ENCODE measurements around the gene SRRM2.
A peak's percentile ranks its signal among the peaks of the same experiment; 100 is the strongest.

Gene SRRM2

GRCh38 chr16:2745961-2746360 lies 6.5 kb upstream of the SRRM2 start:
- H3K4me3 ChIP-seq (ENCODE audit: low read depth in 1 of 5, low read length in 5 of 5) = no peak overlapping the region
- H3K9me3 ChIP-seq (ENCODE audit: control insufficient read depth in 5 of 5, low read length in 5 of 5) = no peaks in the 10 kb centered on the region
- H3K27ac ChIP-seq (ENCODE audit: low read depth, low read length) = no peak overlapping the region
- H3K36me3 ChIP-seq (ENCODE audit: control insufficient read depth in 5 of 5, insufficient read depth in 5 of 5, low read length in 5 of 5) = no peaks in the 10 kb centered on the region
- no peaks in the 10 kb centered on the region for H3K4me1 ChIP-seq (ENCODE audit: control insufficient read depth in 5 of 5, insufficient read depth in 5 of 5, low read length in 5 of 5)
- H3K27me3 ChIP-seq (ENCODE audit: control insufficient read depth in 5 of 5, insufficient read depth in 4 of 5, low read length in 5 of 5) = peaks cover 0 to 11% (median 0%) of the 10 kb centered on the region in 5 donors
- H3K9ac ChIP-seq (ENCODE audit: low read length in 5 of 5) = no peak overlapping the region

GRCh38 chr16:2748757-2749455 lies 3.5 kb upstream of the SRRM2 start:
- Histone ChIP-seq H3K27ac (ENCODE audit: low read depth, low read length) (no peak overlapping the region), H3K36me3 (ENCODE audit: control insufficient read depth in 5 of 5, insufficient read depth in 5 of 5, low read length in 5 of 5) (no peaks in the 10 kb centered on the region), H3K9ac (ENCODE audit: low read length in 5 of 5) (no peak overlapping the region), H3K4me3 (ENCODE audit: low read depth in 1 of 5, low read length in 5 of 5) (no peak overlapping the region), H3K4me1 (ENCODE audit: control insufficient read depth in 5 of 5, insufficient read depth in 5 of 5, low read length in 5 of 5) (peaks cover 0 to 17% (median 14%) of the 10 kb centered on the region in 5 donors), H3K9me3 (ENCODE audit: control insufficient read depth in 5 of 5, low read length in 5 of 5) (no peaks in the 10 kb centered on the region), H3K27me3 (ENCODE audit: control insufficient read depth in 5 of 5, insufficient read depth in 4 of 5, low read length in 5 of 5) (peaks cover 0 to 8% (median 0%) of the 10 kb centered on the region in 5 donors)

- H3K9ac ChIP-seq (ENCODE audit: low read length in 5 of 5) = no peak overlapping the region
- no peak overlapping the region for H3K27ac ChIP-seq (ENCODE audit: low read depth, low read length)
- peaks cover 0 to 22% (median 20%) of the 10 kb centered on the region in 5 donors for H3K4me1 ChIP-seq (ENCODE audit: control insufficient read depth in 5 of 5, insufficient read depth in 5 of 5, low read length in 5 of 5)
- H3K27me3 ChIP-seq (ENCODE audit: control insufficient read depth in 5 of 5, insufficient read depth in 4 of 5, low read length in 5 of 5) = peaks cover 0 to 8% (median 0%) of the 10 kb centered on the region in 5 donors
- no peak overlapping the region for H3K4me3 ChIP-seq (ENCODE audit: low read depth in 1 of 5, low read length in 5 of 5)
- H3K9me3 ChIP-seq (ENCODE audit: control insufficient read depth in 5 of 5, low read length in 5 of 5) = no peaks in the 10 kb centered on the region
- H3K36me3 ChIP-seq (ENCODE audit: control insufficient read depth in 5 of 5, insufficient read depth in 5 of 5, low read length in 5 of 5) = no peaks in the 10 kb centered on the region
These were observed 3.0 kb upstream of the SRRM2 start for GRCh38 chr16:2749476-2749875.

DNA sequence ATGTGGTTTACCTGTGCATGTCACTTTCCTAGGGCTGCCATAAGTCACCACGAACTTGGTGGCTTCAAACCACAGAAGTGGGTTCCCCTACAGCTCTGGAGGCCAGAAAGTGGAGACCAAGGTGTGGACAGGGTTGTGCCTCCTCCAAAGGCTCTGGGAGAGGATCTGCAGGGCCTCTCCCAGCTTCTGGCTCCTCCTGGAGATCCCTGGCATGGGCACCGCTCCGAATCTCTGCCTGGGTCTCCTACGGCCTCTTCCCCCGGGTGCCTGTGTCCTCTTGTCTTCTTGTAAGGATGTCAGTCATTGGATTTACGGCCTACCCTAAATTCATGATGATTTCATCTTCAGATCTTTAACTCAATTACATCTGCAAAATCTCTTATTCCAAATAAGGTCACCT lies 2.5 kb upstream of the SRRM2 start:
- no peak overlapping the region for H3K9ac ChIP-seq (ENCODE audit: low read length in 5 of 5)
- no peak overlapping the region for H3K4me3 ChIP-seq (ENCODE audit: low read depth in 1 of 5, low read length in 5 of 5)
- H3K4me1 ChIP-seq (ENCODE audit: control insufficient read depth in 5 of 5, insufficient read depth in 5 of 5, low read length in 5 of 5) = peaks cover 3 to 27% (median 24%) of the 10 kb centered on the region in 5 donors
- no peaks in the 10 kb centered on the region for H3K36me3 ChIP-seq (ENCODE audit: control insufficient read depth in 5 of 5, insufficient read depth in 5 of 5, low read length in 5 of 5)
- H3K27me3 ChIP-seq (ENCODE audit: control insufficient read depth in 5 of 5, insufficient read depth in 4 of 5, low read length in 5 of 5) = peaks cover 0 to 8% (median 0%) of the 10 kb centered on the region in 5 donors
- H3K9me3 ChIP-seq (ENCODE audit: control insufficient read depth in 5 of 5, low read length in 5 of 5) = no peaks in the 10 kb centered on the region
- no peak overlapping the region for H3K27ac ChIP-seq (ENCODE audit: low read depth, low read length)

- peak overlapping the region; percentile 94 for H3K27ac ChIP-seq (ENCODE audit: low read depth, low read length)
These were observed 832 bp upstream of the SRRM2 start for GRCh38 chr16:2751577-2752034.

GRCh38 chr16:2752850-2753732 lies 653 bp downstream of the SRRM2 start:
- Histone ChIP-seq H3K4me3 (ENCODE audit: low read depth in 1 of 5, low read length in 5 of 5) (peak overlapping the region; percentile 73 to 89 (median 84)), H3K4me1 (ENCODE audit: control insufficient read depth in 5 of 5, insufficient read depth in 5 of 5, low read length in 5 of 5) (peaks cover 10 to 55% (median 52%) of the 10 kb centered on the region in 5 donors), H3K27ac (ENCODE audit: low read depth, low read length) (peak overlapping the region; percentile 94), H3K36me3 (ENCODE audit: control insufficient read depth in 5 of 5, insufficient read depth in 5 of 5, low read length in 5 of 5) (peaks cover 0 to 19% (median 9%) of the 10 kb centered on the region in 5 donors), H3K9me3 (ENCODE audit: control insufficient read depth in 5 of 5, low read length in 5 of 5) (no peaks in the 10 kb centered on the region), H3K9ac (ENCODE audit: low read length in 5 of 5) (peak overlapping the region; percentile 85 to 97 (median 93)), H3K27me3 (ENCODE audit: control insufficient read depth in 5 of 5, insufficient read depth in 4 of 5, low read length in 5 of 5) (no peaks in the 10 kb centered on the region)

More at GRCh38 chr16:2751577-2752034, 832 bp upstream of the SRRM2 start:
- Histone ChIP-seq H3K4me3 (ENCODE audit: low read depth in 1 of 5, low read length in 5 of 5) (peak overlapping the region; percentile 70 to 89 (median 83)), H3K27me3 (ENCODE audit: control insufficient read depth in 5 of 5, insufficient read depth in 4 of 5, low read length in 5 of 5) (no peaks in the 10 kb centered on the region), H3K9me3 (ENCODE audit: control insufficient read depth in 5 of 5, low read length in 5 of 5) (no peaks in the 10 kb centered on the region), H3K9ac (ENCODE audit: low read length in 5 of 5) (peak overlapping the region in 4 of 5 donors; percentile 85 to 97 (median 94)), H3K4me1 (ENCODE audit: control insufficient read depth in 5 of 5, insufficient read depth in 5 of 5, low read length in 5 of 5) (peaks cover 8 to 44% (median 41%) of the 10 kb centered on the region in 5 donors), H3K36me3 (ENCODE audit: control insufficient read depth in 5 of 5, insufficient read depth in 5 of 5, low read length in 5 of 5) (peaks cover 0 to 4% (median 0%) of the 10 kb centered on the region in 5 donors)

GRCh38 chr16:2753733-2754020 lies 1.2 kb downstream of the SRRM2 start:
- Histone ChIP-seq H3K27ac (ENCODE audit: low read depth, low read length) (peak overlapping the region; percentile 94), H3K9ac (ENCODE audit: low read length in 5 of 5) (peak overlapping the region; percentile 85 to 97 (median 92)), H3K9me3 (ENCODE audit: control insufficient read depth in 5 of 5, low read length in 5 of 5) (no peaks in the 10 kb centered on the region), H3K4me1 (ENCODE audit: control insufficient read depth in 5 of 5, insufficient read depth in 5 of 5, low read length in 5 of 5) (peaks cover 10 to 55% (median 52%) of the 10 kb centered on the region in 5 donors), H3K27me3 (ENCODE audit: control insufficient read depth in 5 of 5, insufficient read depth in 4 of 5, low read length in 5 of 5) (no peaks in the 10 kb centered on the region), H3K36me3 (ENCODE audit: control insufficient read depth in 5 of 5, insufficient read depth in 5 of 5, low read length in 5 of 5) (peaks cover 4 to 25% (median 15%) of the 10 kb centered on the region in 5 donors), H3K4me3 (ENCODE audit: low read depth in 1 of 5, low read length in 5 of 5) (peak overlapping the region; percentile 73 to 89 (median 83))

DNA sequence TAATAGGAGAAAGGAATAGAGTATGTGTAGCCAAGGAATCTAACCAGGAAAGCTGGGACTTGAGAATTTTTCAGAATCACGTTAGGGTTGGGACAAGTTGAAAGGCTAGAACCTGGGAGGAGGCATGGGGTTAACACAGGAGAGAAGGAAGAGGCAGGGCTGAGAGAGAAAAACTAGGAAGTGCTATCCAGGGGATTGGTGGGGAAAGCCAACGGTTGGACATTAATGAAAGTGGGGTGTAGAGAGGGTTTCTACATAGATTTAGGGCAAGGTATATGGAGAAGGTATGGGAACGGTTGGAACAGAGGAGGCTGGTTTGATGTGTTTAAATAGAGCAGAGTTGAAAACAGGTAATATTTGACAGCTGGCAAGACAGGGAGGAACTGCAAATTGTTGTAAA lies 2.7 kb downstream of the SRRM2 start:
- peak overlapping the region; percentile 68 to 97 (median 92) for H3K9ac ChIP-seq (ENCODE audit: low read length in 5 of 5)
- H3K9me3 ChIP-seq (ENCODE audit: control insufficient read depth in 5 of 5, low read length in 5 of 5) = no peaks in the 10 kb centered on the region
- H3K4me1 ChIP-seq (ENCODE audit: control insufficient read depth in 5 of 5, insufficient read depth in 5 of 5, low read length in 5 of 5) = peaks cover 10 to 55% (median 52%) of the 10 kb centered on the region in 5 donors
- H3K36me3 ChIP-seq (ENCODE audit: control insufficient read depth in 5 of 5, insufficient read depth in 5 of 5, low read length in 5 of 5) = peaks cover 11 to 39% (median 30%) of the 10 kb centered on the region in 5 donors
- H3K27me3 ChIP-seq (ENCODE audit: control insufficient read depth in 5 of 5, insufficient read depth in 4 of 5, low read length in 5 of 5) = no peaks in the 10 kb centered on the region
- peak overlapping the region in 3 of 5 donors; percentile 73 to 84 (median 83) for H3K4me3 ChIP-seq (ENCODE audit: low read depth in 1 of 5, low read length in 5 of 5)
- H3K27ac ChIP-seq (ENCODE audit: low read depth, low read length) = no peak overlapping the region

DNA sequence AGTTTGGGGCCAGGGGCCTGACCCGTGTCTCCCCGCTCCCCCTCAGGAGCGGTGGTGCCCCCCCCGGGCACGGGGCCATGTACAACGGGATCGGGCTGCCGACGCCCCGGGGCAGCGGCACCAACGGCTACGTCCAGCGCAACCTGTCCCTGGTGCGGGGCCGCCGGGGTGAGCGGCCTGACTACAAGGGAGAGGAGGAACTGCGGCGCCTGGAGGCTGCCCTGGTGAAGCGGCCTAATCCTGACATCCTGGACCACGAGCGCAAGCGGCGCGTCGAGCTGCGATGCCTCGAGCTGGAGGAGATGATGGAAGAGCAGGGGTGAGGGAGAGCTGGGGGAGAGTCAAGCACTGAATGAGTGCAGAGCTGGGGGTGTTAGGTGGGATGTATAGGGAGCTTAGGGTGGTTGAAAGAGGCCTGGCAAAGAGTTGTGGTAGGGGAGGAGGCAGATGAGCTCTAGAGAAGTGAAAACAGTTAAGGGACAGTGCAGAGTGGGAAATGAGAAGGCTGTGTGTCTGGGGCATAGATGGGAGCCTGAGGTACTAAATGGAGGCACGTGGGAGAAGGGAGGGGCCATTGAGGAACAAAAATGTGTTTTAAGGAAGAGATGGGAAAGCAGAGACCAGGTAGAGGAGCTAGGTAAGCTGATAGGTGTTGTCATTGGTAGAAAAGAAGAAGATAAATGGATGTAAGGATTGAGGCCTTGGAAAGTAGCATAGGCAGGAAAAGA lies 4.0 kb downstream of the SRRM2 start:
- Histone ChIP-seq H3K27me3 (ENCODE audit: control insufficient read depth in 5 of 5, insufficient read depth in 4 of 5, low read length in 5 of 5) (no peaks in the 10 kb centered on the region), H3K9ac (ENCODE audit: low read length in 5 of 5) (peak overlapping the region in 3 of 5 donors; percentile 16 to 91 (median 54)), H3K9me3 (ENCODE audit: control insufficient read depth in 5 of 5, low read length in 5 of 5) (no peaks in the 10 kb centered on the region), H3K36me3 (ENCODE audit: control insufficient read depth in 5 of 5, insufficient read depth in 5 of 5, low read length in 5 of 5) (peaks cover 22 to 52% (median 43%) of the 10 kb centered on the region in 5 donors), H3K4me3 (ENCODE audit: low read depth in 1 of 5, low read length in 5 of 5) (peak overlapping the region in 1 of 5 donors; percentile 32), H3K4me1 (ENCODE audit: control insufficient read depth in 5 of 5, insufficient read depth in 5 of 5, low read length in 5 of 5) (peaks cover 10 to 54% (median 51%) of the 10 kb centered on the region in 5 donors), H3K27ac (ENCODE audit: low read depth, low read length) (no peak overlapping the region)
